HL-60 (cell line): ENCODE measurements around the gene SPATA20.

Experiments
- GABPA ChIP-seq: IDR thresholded peaks from 2 replicates; pipeline ENCODE4 v1.6.1; 2012; ENCODE audit warnings: low read depth
- POLR2AphosphoS5 ChIP-seq: IDR thresholded peaks from 2 replicates; pipeline ENCODE4 v1.6.1; 2012; ENCODE audit warnings: low read depth
- SPI1 ChIP-seq: IDR thresholded peaks from 2 replicates; pipeline ENCODE4 v1.6.1; 2012; ENCODE audit warnings: low read depth, mild to moderate bottlenecking, borderline replicate concordance
- TF ChIP-seq, protein P1 (sequence below): IDR thresholded peaks from one replicate; pipeline ENCODE4 v1.5.1; 2011; ENCODE audit warnings: low read length, control low read depth, inconsistent platforms; ENCODE audit not compliant: insufficient read depth
- TF ChIP-seq, protein P2 (sequence below): IDR thresholded peaks from 2 replicates; pipeline ENCODE4 v1.6.1; 2012; ENCODE audit warnings: low read depth; ENCODE audit not compliant: insufficient replicate concordance

DNA sequence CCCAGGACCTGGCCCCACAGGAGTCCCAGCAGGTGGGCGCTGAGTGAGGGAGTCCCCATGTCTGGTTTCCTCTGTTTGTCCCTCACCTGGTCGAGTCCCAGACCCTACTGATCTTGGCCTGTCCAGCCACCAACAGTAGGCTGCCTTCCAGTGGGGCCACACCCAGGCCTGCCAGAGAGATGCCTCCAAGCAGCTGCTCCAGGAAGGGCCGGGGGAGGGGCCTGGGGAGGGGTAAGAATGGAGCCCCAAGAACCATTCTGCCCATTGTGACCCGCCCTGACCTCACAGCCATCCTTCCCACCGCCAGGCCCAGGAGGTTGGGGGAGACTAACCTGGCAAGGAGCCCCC, 736 bp downstream of the SPATA20 start:
- TF ChIP-seq, protein P1, sequence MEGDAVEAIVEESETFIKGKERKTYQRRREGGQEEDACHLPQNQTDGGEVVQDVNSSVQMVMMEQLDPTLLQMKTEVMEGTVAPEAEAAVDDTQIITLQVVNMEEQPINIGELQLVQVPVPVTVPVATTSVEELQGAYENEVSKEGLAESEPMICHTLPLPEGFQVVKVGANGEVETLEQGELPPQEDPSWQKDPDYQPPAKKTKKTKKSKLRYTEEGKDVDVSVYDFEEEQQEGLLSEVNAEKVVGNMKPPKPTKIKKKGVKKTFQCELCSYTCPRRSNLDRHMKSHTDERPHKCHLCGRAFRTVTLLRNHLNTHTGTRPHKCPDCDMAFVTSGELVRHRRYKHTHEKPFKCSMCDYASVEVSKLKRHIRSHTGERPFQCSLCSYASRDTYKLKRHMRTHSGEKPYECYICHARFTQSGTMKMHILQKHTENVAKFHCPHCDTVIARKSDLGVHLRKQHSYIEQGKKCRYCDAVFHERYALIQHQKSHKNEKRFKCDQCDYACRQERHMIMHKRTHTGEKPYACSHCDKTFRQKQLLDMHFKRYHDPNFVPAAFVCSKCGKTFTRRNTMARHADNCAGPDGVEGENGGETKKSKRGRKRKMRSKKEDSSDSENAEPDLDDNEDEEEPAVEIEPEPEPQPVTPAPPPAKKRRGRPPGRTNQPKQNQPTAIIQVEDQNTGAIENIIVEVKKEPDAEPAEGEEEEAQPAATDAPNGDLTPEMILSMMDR = no peak
- TF ChIP-seq POLR2AphosphoS5 = no peak
- TF ChIP-seq, protein P2, sequence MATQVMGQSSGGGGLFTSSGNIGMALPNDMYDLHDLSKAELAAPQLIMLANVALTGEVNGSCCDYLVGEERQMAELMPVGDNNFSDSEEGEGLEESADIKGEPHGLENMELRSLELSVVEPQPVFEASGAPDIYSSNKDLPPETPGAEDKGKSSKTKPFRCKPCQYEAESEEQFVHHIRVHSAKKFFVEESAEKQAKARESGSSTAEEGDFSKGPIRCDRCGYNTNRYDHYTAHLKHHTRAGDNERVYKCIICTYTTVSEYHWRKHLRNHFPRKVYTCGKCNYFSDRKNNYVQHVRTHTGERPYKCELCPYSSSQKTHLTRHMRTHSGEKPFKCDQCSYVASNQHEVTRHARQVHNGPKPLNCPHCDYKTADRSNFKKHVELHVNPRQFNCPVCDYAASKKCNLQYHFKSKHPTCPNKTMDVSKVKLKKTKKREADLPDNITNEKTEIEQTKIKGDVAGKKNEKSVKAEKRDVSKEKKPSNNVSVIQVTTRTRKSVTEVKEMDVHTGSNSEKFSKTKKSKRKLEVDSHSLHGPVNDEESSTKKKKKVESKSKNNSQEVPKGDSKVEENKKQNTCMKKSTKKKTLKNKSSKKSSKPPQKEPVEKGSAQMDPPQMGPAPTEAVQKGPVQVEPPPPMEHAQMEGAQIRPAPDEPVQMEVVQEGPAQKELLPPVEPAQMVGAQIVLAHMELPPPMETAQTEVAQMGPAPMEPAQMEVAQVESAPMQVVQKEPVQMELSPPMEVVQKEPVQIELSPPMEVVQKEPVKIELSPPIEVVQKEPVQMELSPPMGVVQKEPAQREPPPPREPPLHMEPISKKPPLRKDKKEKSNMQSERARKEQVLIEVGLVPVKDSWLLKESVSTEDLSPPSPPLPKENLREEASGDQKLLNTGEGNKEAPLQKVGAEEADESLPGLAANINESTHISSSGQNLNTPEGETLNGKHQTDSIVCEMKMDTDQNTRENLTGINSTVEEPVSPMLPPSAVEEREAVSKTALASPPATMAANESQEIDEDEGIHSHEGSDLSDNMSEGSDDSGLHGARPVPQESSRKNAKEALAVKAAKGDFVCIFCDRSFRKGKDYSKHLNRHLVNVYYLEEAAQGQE = no peak
- TF ChIP-seq GABPA = no peak
- TF ChIP-seq SPI1 = no peak
